Stimulated activated naive CD8-positive, alpha-beta T cell treated with anti-CD3 and anti-CD28 coated beads, Interleukin-15, Interleukin-2, amounts not matched to agents 100 ng/mL and 50 ng/mL, for 24 hours (primary cell): ENCODE measurements around the gene NTRK3.

ENCODE experiments used
- H3K27ac Mint-ChIP-seq: one replicate; pipeline ENCODE4 v1.8.0; 2021; ENCODE audit warnings: mild to moderate bottlenecking, mixed read lengths
- H3K27me3 Mint-ChIP-seq: one replicate; pipeline ENCODE4 v1.8.0; 2021; ENCODE audit warnings: mixed read lengths
- H3K36me3 Mint-ChIP-seq: one replicate; pipeline ENCODE4 v1.8.0; 2021; ENCODE audit warnings: low read depth, mixed read lengths
- H3K4me1 Mint-ChIP-seq: one replicate; pipeline ENCODE4 v1.8.0; 2021; ENCODE audit warnings: low read depth, mixed read lengths
- H3K4me3 Mint-ChIP-seq: one replicate; pipeline ENCODE4 v1.8.0; 2021; ENCODE audit warnings: mild to moderate bottlenecking, mixed read lengths
- H3K9me3 Mint-ChIP-seq: one replicate; pipeline ENCODE4 v1.8.0; 2021; ENCODE audit warnings: mixed read lengths

Gene NTRK3

GRCh38 chr15:88003541-88004327, 252.8 kb downstream of the NTRK3 start:
- Mint-ChIP-seq H3K4me1 (no peaks in the 10 kb centered on the region), H3K36me3 (no peaks in the 10 kb centered on the region), H3K27ac (no peak overlapping the region), H3K27me3 (no peaks in the 10 kb centered on the region), H3K9me3 (peaks cover 4% of the 10 kb centered on the region), H3K4me3 (no peak overlapping the region)

- Mint-ChIP-seq H3K4me3 (no peak overlapping the region), H3K27me3 (no peaks in the 10 kb centered on the region), H3K36me3 (no peaks in the 10 kb centered on the region), H3K4me1 (no peaks in the 10 kb centered on the region), H3K27ac (no peak overlapping the region), H3K9me3 (peaks cover 4% of the 10 kb centered on the region)
These were observed 253.8 kb downstream of the NTRK3 start for GRCh38 chr15:88002706-88003105.

GRCh38 chr15:87998630-87999029, 257.9 kb downstream of the NTRK3 start:
- Mint-ChIP-seq H3K36me3 (no peaks in the 10 kb centered on the region), H3K4me3 (no peak overlapping the region), H3K4me1 (no peaks in the 10 kb centered on the region), H3K27ac (no peak overlapping the region), H3K27me3 (no peaks in the 10 kb centered on the region), H3K9me3 (peaks cover 4% of the 10 kb centered on the region)

GRCh38 chr15:87986776-87987175, 269.8 kb downstream of the NTRK3 start:
- H3K4me3 Mint-ChIP-seq: no peak overlapping the region
- H3K27ac Mint-ChIP-seq: no peak overlapping the region
- peaks cover 3% of the 10 kb centered on the region for H3K27me3 Mint-ChIP-seq
- no peaks in the 10 kb centered on the region for H3K36me3 Mint-ChIP-seq
- H3K9me3 Mint-ChIP-seq: no peaks in the 10 kb centered on the region
- H3K4me1 Mint-ChIP-seq: no peaks in the 10 kb centered on the region

- Mint-ChIP-seq H3K4me3 (no peak overlapping the region), H3K36me3 (no peaks in the 10 kb centered on the region), H3K27me3 (peaks cover 3% of the 10 kb centered on the region), H3K4me1 (no peaks in the 10 kb centered on the region), H3K9me3 (no peaks in the 10 kb centered on the region), H3K27ac (no peak overlapping the region)
These were observed 271.1 kb downstream of the NTRK3 start for GRCh38 chr15:87985451-87985850.

- Mint-ChIP-seq H3K4me3 (no peak overlapping the region), H3K36me3 (no peaks in the 10 kb centered on the region), H3K27ac (no peak overlapping the region), H3K9me3 (no peaks in the 10 kb centered on the region), H3K27me3 (peaks cover 6% of the 10 kb centered on the region), H3K4me1 (no peaks in the 10 kb centered on the region)
These were observed 274.6 kb downstream of the NTRK3 start for GRCh38 chr15:87981969-87982368.

GRCh38 chr15:87977907-87978306, 278.6 kb downstream of the NTRK3 start:
- Mint-ChIP-seq H3K4me3 (no peak overlapping the region), H3K9me3 (no peaks in the 10 kb centered on the region), H3K36me3 (no peaks in the 10 kb centered on the region), H3K27me3 (peaks cover 3% of the 10 kb centered on the region), H3K27ac (no peak overlapping the region), H3K4me1 (no peaks in the 10 kb centered on the region)

- H3K4me3 Mint-ChIP-seq: no peak overlapping the region
- H3K27me3 Mint-ChIP-seq: peaks cover 3% of the 10 kb centered on the region
- H3K36me3 Mint-ChIP-seq: no peaks in the 10 kb centered on the region
- no peaks in the 10 kb centered on the region for H3K9me3 Mint-ChIP-seq
- H3K4me1 Mint-ChIP-seq: no peaks in the 10 kb centered on the region
- no peak overlapping the region for H3K27ac Mint-ChIP-seq
These were observed 280.0 kb downstream of the NTRK3 start for GRCh38 chr15:87976552-87976951.

GRCh38 chr15:87973501-87974215, 282.9 kb downstream of the NTRK3 start:
- no peak overlapping the region for H3K27ac Mint-ChIP-seq
- peaks cover 3% of the 10 kb centered on the region for H3K27me3 Mint-ChIP-seq
- no peaks in the 10 kb centered on the region for H3K9me3 Mint-ChIP-seq
- H3K4me3 Mint-ChIP-seq: no peak overlapping the region
- no peaks in the 10 kb centered on the region for H3K36me3 Mint-ChIP-seq
- H3K4me1 Mint-ChIP-seq: no peaks in the 10 kb centered on the region

- H3K27ac Mint-ChIP-seq: no peak overlapping the region
- no peaks in the 10 kb centered on the region for H3K9me3 Mint-ChIP-seq
- H3K36me3 Mint-ChIP-seq: no peaks in the 10 kb centered on the region
- H3K27me3 Mint-ChIP-seq: no peaks in the 10 kb centered on the region
- H3K4me3 Mint-ChIP-seq: no peak overlapping the region
- no peaks in the 10 kb centered on the region for H3K4me1 Mint-ChIP-seq
These were observed 285.5 kb downstream of the NTRK3 start for GRCh38 chr15:87971076-87971475.

GRCh38 chr15:87967951-87968350, 288.6 kb downstream of the NTRK3 start:
- Mint-ChIP-seq H3K9me3 (no peaks in the 10 kb centered on the region), H3K4me1 (no peaks in the 10 kb centered on the region), H3K4me3 (no peak overlapping the region), H3K36me3 (no peaks in the 10 kb centered on the region), H3K27me3 (no peaks in the 10 kb centered on the region), H3K27ac (no peak overlapping the region)

GRCh38 chr15:87965304-87965703, 291.2 kb downstream of the NTRK3 start:
- no peaks in the 10 kb centered on the region for H3K27me3 Mint-ChIP-seq
- H3K4me1 Mint-ChIP-seq: no peaks in the 10 kb centered on the region
- H3K9me3 Mint-ChIP-seq: no peaks in the 10 kb centered on the region
- H3K4me3 Mint-ChIP-seq: no peak overlapping the region
- no peak overlapping the region for H3K27ac Mint-ChIP-seq
- H3K36me3 Mint-ChIP-seq: no peaks in the 10 kb centered on the region

GRCh38 chr15:87962428-87962827, 294.1 kb downstream of the NTRK3 start:
- Mint-ChIP-seq H3K4me1 (no peaks in the 10 kb centered on the region), H3K27me3 (no peaks in the 10 kb centered on the region), H3K9me3 (no peaks in the 10 kb centered on the region), H3K27ac (no peak overlapping the region), H3K4me3 (no peak overlapping the region), H3K36me3 (no peaks in the 10 kb centered on the region)

- H3K4me1 Mint-ChIP-seq: no peaks in the 10 kb centered on the region
- no peaks in the 10 kb centered on the region for H3K9me3 Mint-ChIP-seq
- no peak overlapping the region for H3K27ac Mint-ChIP-seq
- H3K36me3 Mint-ChIP-seq: no peaks in the 10 kb centered on the region
- no peak overlapping the region for H3K4me3 Mint-ChIP-seq
- no peaks in the 10 kb centered on the region for H3K27me3 Mint-ChIP-seq
These were observed 294.6 kb downstream of the NTRK3 start for GRCh38 chr15:87961851-87962420.

- Mint-ChIP-seq H3K27ac (no peak overlapping the region), H3K9me3 (no peaks in the 10 kb centered on the region), H3K27me3 (no peaks in the 10 kb centered on the region)
These were observed 296.9 kb downstream of the NTRK3 start for GRCh38 chr15:87959662-87960061.

More at GRCh38 chr15:87959662-87960061, 296.9 kb downstream of the NTRK3 start:
- Mint-ChIP-seq H3K36me3 (no peaks in the 10 kb centered on the region), H3K4me1 (no peaks in the 10 kb centered on the region), H3K4me3 (no peak overlapping the region)
